AG10803 (cell line): ENCODE results near the gene TC2N.

Source experiments
- DNase-seq: peaks from one replicate; pipeline ENCODE4 v3.0.0; 2010; ENCODE audit warnings: low read depth
- H3K4me3 ChIP-seq: 2 replicates; pipeline ENCODE4 v1.5.1; 2011; ENCODE audit warnings: mild to moderate bottlenecking, low read length, control low read depth
- TF ChIP-seq, protein P1 (sequence below): conservative IDR thresholded peaks from 2 replicates; pipeline ENCODE4 v1.5.1; 2011; ENCODE audit warnings: mild to moderate bottlenecking, low read length, control low read depth, inconsistent platforms

Gene TC2N

GRCh38 chr14:91867316-91867988, at the start of gene TC2N:
TSS of gene TC2N (minus strand) at chr14:91867536. CDS start at chr14:91813769, 53,767 bp downstream.
- TF ChIP-seq, protein P1, sequence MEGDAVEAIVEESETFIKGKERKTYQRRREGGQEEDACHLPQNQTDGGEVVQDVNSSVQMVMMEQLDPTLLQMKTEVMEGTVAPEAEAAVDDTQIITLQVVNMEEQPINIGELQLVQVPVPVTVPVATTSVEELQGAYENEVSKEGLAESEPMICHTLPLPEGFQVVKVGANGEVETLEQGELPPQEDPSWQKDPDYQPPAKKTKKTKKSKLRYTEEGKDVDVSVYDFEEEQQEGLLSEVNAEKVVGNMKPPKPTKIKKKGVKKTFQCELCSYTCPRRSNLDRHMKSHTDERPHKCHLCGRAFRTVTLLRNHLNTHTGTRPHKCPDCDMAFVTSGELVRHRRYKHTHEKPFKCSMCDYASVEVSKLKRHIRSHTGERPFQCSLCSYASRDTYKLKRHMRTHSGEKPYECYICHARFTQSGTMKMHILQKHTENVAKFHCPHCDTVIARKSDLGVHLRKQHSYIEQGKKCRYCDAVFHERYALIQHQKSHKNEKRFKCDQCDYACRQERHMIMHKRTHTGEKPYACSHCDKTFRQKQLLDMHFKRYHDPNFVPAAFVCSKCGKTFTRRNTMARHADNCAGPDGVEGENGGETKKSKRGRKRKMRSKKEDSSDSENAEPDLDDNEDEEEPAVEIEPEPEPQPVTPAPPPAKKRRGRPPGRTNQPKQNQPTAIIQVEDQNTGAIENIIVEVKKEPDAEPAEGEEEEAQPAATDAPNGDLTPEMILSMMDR, result no peak
- DNase-seq, result no peak
- H3K4me3 ChIP-seq, result no peak within 1 kb of the TSS

DNA sequence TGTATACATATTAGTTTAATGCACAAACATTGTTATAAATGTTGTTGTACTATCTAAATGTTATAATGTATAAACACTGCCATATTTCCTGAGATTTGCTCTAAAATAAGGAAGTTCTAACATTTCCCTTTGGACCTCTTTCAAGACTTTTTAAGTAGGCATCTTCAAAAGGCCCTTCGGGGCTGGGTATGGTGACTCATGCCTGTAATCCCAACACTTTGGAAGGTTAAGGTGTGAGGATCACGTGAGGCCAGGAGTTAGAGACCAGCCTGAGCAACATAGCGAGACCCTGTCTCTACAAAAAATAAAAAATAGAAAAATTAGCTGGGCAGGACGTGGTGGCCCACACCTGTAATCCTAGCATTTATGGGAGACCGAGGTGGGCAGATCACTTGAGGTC, 44.7 kb upstream of the TC2N start:
- no peak for DNase-seq
- TF ChIP-seq, protein P1, result no peak
- H3K4me3 ChIP-seq, result no peak overlapping the region

- TF ChIP-seq, protein P1, result peak; percentile 49
- peak; percentile 39 for DNase-seq
- no peak overlapping the region for H3K4me3 ChIP-seq
Observed at GRCh38 chr14:91911474-91912032, 44.2 kb upstream of the TC2N start.

GRCh38 chr14:91910196-91910595, 42.9 kb upstream of the TC2N start:
- no peak for DNase-seq
- H3K4me3 ChIP-seq, result no peak overlapping the region
- TF ChIP-seq, protein P1, result no peak

DNA sequence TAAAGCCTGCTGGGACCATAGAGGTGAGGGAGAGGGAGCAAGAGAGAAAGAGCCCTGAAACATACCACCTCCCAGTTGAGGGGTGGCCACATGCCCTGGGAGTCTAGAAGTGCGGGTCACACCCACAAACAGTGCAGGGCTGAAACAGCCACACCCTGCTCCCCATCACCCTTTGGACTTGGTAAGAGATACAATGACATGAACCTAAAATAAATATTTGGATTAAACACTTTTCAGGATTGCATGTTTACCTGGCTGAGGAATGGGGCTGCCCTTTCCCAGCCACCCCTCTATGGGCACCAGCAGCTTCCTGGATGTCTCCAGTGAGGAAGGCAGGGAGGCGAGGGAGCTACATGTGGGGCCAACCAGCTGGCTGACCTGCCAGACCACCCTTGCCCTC, 39.0 kb upstream of the TC2N start:
- TF ChIP-seq, protein P1, result no peak
- no peak for DNase-seq
- H3K4me3 ChIP-seq, result no peak overlapping the region

DNA sequence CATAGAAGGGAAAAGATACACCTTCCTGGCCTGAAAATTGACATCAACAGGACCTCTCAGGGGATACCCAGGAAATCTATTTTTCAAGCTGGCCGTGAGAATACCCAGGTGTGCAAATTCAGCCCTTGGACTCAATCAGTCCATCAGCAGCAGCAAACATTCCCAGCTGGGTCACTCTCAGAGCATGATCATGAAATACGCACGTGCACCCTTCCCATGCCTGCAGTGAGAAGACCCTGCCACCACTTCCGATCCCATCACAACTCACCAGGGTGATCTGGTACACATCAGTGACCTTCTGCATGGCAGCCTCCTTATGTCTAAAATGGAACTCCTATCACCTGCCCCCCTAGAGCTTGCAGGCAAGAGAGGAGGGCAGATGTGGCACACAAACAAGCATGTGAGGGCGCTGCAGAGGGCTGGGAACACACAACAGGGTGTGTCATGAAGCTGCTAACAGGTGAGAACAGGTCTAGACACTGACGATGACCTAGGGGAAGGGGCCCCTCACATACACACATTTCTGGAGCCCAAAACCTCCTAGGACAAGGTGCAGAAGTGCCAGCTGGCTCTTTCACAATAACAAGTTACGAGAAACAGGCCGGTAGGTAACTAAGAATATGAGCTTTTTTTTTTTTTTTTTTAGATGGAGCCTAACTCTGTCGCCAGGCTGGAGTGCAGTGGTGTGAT, 37.8 kb upstream of the TC2N start:
- H3K4me3 ChIP-seq, result no peak overlapping the region
- TF ChIP-seq, protein P1, result no peak

DNA sequence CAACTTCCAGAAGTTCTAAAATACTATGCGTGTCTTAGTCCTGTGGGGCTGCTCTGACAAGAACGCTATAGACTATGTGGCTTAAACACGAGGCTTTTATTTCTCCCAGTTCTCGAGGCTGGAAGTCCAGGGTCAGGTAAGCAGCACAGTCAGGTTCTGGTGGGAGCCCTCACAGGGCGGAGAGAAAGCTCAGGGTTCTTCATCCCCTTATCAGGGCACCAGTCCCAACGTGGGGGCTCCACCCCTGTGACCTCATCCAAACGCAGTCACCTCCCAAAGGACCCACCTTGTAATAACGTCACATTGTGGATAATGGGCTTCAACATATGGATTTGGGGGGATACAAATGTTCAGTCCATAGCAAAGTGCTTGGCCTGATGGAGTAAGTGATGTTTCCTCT, 37.1 kb upstream of the TC2N start:
- DNase-seq, result no peak
- H3K4me3 ChIP-seq, result no peak overlapping the region
- TF ChIP-seq, protein P1, result no peak

More for the DNA sequence above, 37.8 kb upstream of the TC2N start:
- no peak for DNase-seq
